Large intestine (tissue), 3 donors: ENCODE measurements around the gene SUSD1. TPM values are rescaled to one million over a fixed set of nuclear protein-coding genes. Genes with fewer than 3 reads are reported as not detected.

Experiments used
- DNase-seq, 2 donors: peaks; one replicate each; pipeline versions ENCODE4 v3.0.0 to v3.0.0-alpha.2; 2013
- H3K27ac ChIP-seq: one replicate; pipeline ENCODE4 v1.5.1; 2013; ENCODE audit warnings: low read length
- H3K27me3 ChIP-seq: 2 replicates; pipeline ENCODE4 v1.6.1; 2013; ENCODE audit warnings: low read length; ENCODE audit not compliant: control insufficient read depth, insufficient read depth
- H3K36me3 ChIP-seq: 2 replicates; pipeline ENCODE4 v1.6.1; 2013; ENCODE audit warnings: low read length; ENCODE audit not compliant: control insufficient read depth, insufficient read depth
- H3K4me1 ChIP-seq: one replicate; pipeline ENCODE4 v1.6.1; 2013; ENCODE audit warnings: low read length; ENCODE audit not compliant: control insufficient read depth, insufficient read depth
- H3K4me3 ChIP-seq: one replicate; pipeline ENCODE4 v1.5.1; 2013; ENCODE audit warnings: low read length
- H3K9me3 ChIP-seq: one replicate; pipeline ENCODE4 v1.6.1; 2013; ENCODE audit warnings: mild to moderate bottlenecking, low read depth, low read length, moderate library complexity; ENCODE audit not compliant: control insufficient read depth
- WGBS: methylation state at CpG from one replicate; pipeline ENCODE4 v1.1.5; 2013; ENCODE audit warnings: low lambda C conversion rate; ENCODE audit not compliant: insufficient coverage; 5-methylcytosine and 5-hydroxymethylcytosine counted together
- polyA plus RNA-seq: library from polyadenylated mRNA; unstranded; fragments of 120-200 nt; gene quantifications from one replicate; pipeline ENCODE4 v1.2.1, GENCODE V29; 2013

Gene SUSD1
- polyA plus RNA-seq, 1 donor: 28.4 TPM

GRCh38 chr9:112032743-112033142, 142.4 kb downstream of the SUSD1 start:
- no peak overlapping the region for H3K4me3 ChIP-seq
- WGBS: 100% methylated on average over 1 of the region's 1 CpG
- H3K36me3 ChIP-seq: peaks cover 2% of the 10 kb centered on the region
- H3K9me3 ChIP-seq: no peaks in the 10 kb centered on the region
- DNase-seq: no peak
- H3K27ac ChIP-seq: no peak overlapping the region
- H3K27me3 ChIP-seq: no peaks in the 10 kb centered on the region
- H3K4me1 ChIP-seq: peaks cover 3% of the 10 kb centered on the region

GRCh38 chr9:112032009-112032408, 143.1 kb downstream of the SUSD1 start:
- DNase-seq: no peak
- Histone ChIP-seq H3K9me3 (no peaks in the 10 kb centered on the region), H3K4me3 (no peak overlapping the region), H3K36me3 (peaks cover 2% of the 10 kb centered on the region), H3K4me1 (peaks cover 3% of the 10 kb centered on the region), H3K27me3 (no peaks in the 10 kb centered on the region), H3K27ac (no peak overlapping the region)
- 100% methylated on average over 2 of the region's 2 CpGs for WGBS

GRCh38 chr9:112031400-112031799, 143.7 kb downstream of the SUSD1 start:
- 94% methylated on average over 2 of the region's 3 CpGs for WGBS
- Histone ChIP-seq H3K36me3 (peaks cover 2% of the 10 kb centered on the region), H3K27me3 (no peaks in the 10 kb centered on the region), H3K27ac (no peak overlapping the region), H3K4me1 (peaks cover 4% of the 10 kb centered on the region), H3K9me3 (no peaks in the 10 kb centered on the region), H3K4me3 (no peak overlapping the region)
- DNase-seq: no peak

GRCh38 chr9:112029921-112030444, 145.1 kb downstream of the SUSD1 start:
- Histone ChIP-seq H3K9me3 (no peaks in the 10 kb centered on the region), H3K4me3 (no peak overlapping the region), H3K4me1 (peaks cover 10% of the 10 kb centered on the region), H3K27me3 (no peaks in the 10 kb centered on the region), H3K27ac (peak overlapping the region; percentile 81), H3K36me3 (peaks cover 2% of the 10 kb centered on the region)
- 0% methylated on average over 1 of the region's 3 CpGs for WGBS
- DNase-seq: peak; percentile 67 to 81

GRCh38 chr9:112028242-112029221, 146.6 kb downstream of the SUSD1 start:
- H3K4me1 ChIP-seq: peaks cover 10% of the 10 kb centered on the region
- H3K36me3 ChIP-seq: no peaks in the 10 kb centered on the region
- H3K27me3 ChIP-seq: no peaks in the 10 kb centered on the region
- H3K27ac ChIP-seq: no peak overlapping the region
- H3K9me3 ChIP-seq: no peaks in the 10 kb centered on the region
- 83% methylated on average over 1 of the region's 13 CpGs for WGBS
- no peak for DNase-seq
- H3K4me3 ChIP-seq: no peak overlapping the region

- Histone ChIP-seq H3K36me3 (no peaks in the 10 kb centered on the region), H3K9me3 (no peaks in the 10 kb centered on the region), H3K27me3 (no peaks in the 10 kb centered on the region), H3K4me1 (peaks cover 21% of the 10 kb centered on the region), H3K27ac (peak overlapping the region; percentile 59), H3K4me3 (no peak overlapping the region)
- peak; percentile 50 to 79 for DNase-seq
- no CpG with 5 or more reads among the region's 3 CpGs for WGBS
Measured at GRCh38 chr9:112025850-112026249, 149.2 kb downstream of the SUSD1 start.

GRCh38 chr9:112021742-112022141, 153.4 kb downstream of the SUSD1 start:
- peak overlapping the region; percentile 43 for H3K27ac ChIP-seq
- no peaks in the 10 kb centered on the region for H3K9me3 ChIP-seq
- DNase-seq: no peak
- no peaks in the 10 kb centered on the region for H3K27me3 ChIP-seq
- no peaks in the 10 kb centered on the region for H3K36me3 ChIP-seq
- WGBS: 100% methylated on average over 1 of the region's 2 CpGs
- no peak overlapping the region for H3K4me3 ChIP-seq
- peaks cover 23% of the 10 kb centered on the region for H3K4me1 ChIP-seq

- Histone ChIP-seq H3K27ac (peak overlapping the region; percentile 43), H3K4me1 (peaks cover 20% of the 10 kb centered on the region), H3K27me3 (no peaks in the 10 kb centered on the region), H3K9me3 (no peaks in the 10 kb centered on the region), H3K36me3 (no peaks in the 10 kb centered on the region), H3K4me3 (no peak overlapping the region)
- 62% methylated on average over 4 of the region's 12 CpGs for WGBS
- peak; percentile 50 to 74 for DNase-seq
Measured at GRCh38 chr9:112020680-112021596, 154.2 kb downstream of the SUSD1 start.

GRCh38 chr9:112017878-112018277, 157.2 kb downstream of the SUSD1 start:
- Histone ChIP-seq H3K27ac (no peak overlapping the region), H3K27me3 (no peaks in the 10 kb centered on the region), H3K9me3 (no peaks in the 10 kb centered on the region), H3K4me3 (no peak overlapping the region), H3K36me3 (no peaks in the 10 kb centered on the region), H3K4me1 (peaks cover 16% of the 10 kb centered on the region)
- DNase-seq: no peak
- whole genome bisulfite sequencing: 100% methylated on average over 2 of the region's 5 CpGs

- Histone ChIP-seq H3K36me3 (no peaks in the 10 kb centered on the region), H3K27ac (no peak overlapping the region), H3K4me1 (peaks cover 15% of the 10 kb centered on the region), H3K9me3 (no peaks in the 10 kb centered on the region), H3K4me3 (no peak overlapping the region), H3K27me3 (no peaks in the 10 kb centered on the region)
- no peak for DNase-seq
- WGBS: no CpG with 5 or more reads among the region's 2 CpGs
Measured at GRCh38 chr9:112015736-112016135, 159.4 kb downstream of the SUSD1 start.
